Measurements from ENCODE around the gene ZNF468.
"Not testable (repeated sequence)": the region's sequence is repeated elsewhere in the genome, so short reads cannot be mapped to it uniquely, and the experiment has no call there.

DNA sequence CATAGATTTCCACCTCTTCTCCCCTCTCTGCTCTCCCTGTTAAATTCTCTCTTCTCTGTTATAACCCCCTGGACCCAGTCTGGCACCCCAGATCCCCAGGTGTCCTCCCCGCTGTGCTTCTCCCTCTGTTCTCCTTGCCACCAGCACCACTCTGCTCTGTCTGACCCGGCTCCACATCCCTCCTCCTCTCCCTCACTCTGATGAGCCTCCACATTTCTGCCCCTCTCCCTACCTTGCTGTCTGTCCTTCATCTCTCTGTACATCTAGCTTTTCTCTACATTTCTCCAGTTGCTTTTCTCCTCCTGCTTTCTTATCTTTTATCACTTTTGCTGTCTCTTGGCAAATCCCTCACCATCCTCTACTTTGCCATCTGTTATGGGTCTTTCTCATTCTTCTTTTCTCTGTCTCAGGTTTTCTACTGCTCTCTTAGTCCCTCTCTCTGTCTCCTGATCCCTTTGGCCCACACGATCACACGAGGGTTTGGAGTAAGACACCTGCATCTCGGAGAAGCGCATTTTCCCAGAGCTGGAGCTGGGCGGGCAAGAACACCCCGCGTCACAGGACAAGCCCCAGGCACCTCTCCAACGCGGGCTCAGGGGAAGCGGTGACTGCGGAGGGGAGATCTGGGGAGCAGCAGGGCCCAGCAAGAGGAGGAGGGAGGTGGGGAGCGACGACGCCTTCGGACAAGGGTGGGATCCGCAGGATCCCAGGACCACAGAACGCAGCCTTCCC lies 36.8 kb downstream of the ZNF468 start:
- TF ChIP-seq CTCF (conservative IDR thresholded peaks at IDR 0.05); ZFX (IDR thresholded peaks at IDR 0.05): not testable (repeated sequence)

All from C4-2B (cell line).